ENCODE data around the gene TMED3. TPM values are rescaled to one million over a fixed set of nuclear protein-coding genes. Genes with fewer than 3 reads are reported as not detected.

TMED3 gene
- total and polyA plus RNA-seq, 2 donors from 2014 or later: 40.5 to 105 TPM

GRCh38 chr15:79337591-79337990 is 26.7 kb downstream of the TMED3 start:
- intact Hi-C loops (cut with DNase I): no loop called here
- FAIRE-seq (no peak), DNase-seq (no peak)
- H3K36me3 ChIP-seq (ENCODE audit: control insufficient read depth in 2 of 3, insufficient read depth in 3 of 3, low read length in 3 of 3): no peaks in the 10 kb centered on the region
- H3K27me3 ChIP-seq (ENCODE audit: control insufficient read depth, insufficient read depth, low read length): no peaks in the 10 kb centered on the region
- no peaks in the 10 kb centered on the region for H3K4me1 ChIP-seq (ENCODE audit: control insufficient read depth in 2 of 3, insufficient read depth in 2 of 3, low read depth in 1 of 3, low read length in 3 of 3)
- no peaks in the 10 kb centered on the region for H3K9me3 ChIP-seq (ENCODE audit: control insufficient read depth in 2 of 3, insufficient read depth in 1 of 3, low read length in 3 of 3)
- H3K27ac ChIP-seq (ENCODE audit: low read depth in 2 of 2, low read length in 2 of 2): no peak overlapping the region
- no peak overlapping the region for H3K9ac ChIP-seq (ENCODE audit: low read length in 3 of 3)
- TF ChIP-seq, protein P1, sequence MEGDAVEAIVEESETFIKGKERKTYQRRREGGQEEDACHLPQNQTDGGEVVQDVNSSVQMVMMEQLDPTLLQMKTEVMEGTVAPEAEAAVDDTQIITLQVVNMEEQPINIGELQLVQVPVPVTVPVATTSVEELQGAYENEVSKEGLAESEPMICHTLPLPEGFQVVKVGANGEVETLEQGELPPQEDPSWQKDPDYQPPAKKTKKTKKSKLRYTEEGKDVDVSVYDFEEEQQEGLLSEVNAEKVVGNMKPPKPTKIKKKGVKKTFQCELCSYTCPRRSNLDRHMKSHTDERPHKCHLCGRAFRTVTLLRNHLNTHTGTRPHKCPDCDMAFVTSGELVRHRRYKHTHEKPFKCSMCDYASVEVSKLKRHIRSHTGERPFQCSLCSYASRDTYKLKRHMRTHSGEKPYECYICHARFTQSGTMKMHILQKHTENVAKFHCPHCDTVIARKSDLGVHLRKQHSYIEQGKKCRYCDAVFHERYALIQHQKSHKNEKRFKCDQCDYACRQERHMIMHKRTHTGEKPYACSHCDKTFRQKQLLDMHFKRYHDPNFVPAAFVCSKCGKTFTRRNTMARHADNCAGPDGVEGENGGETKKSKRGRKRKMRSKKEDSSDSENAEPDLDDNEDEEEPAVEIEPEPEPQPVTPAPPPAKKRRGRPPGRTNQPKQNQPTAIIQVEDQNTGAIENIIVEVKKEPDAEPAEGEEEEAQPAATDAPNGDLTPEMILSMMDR (IDR thresholded peaks at IDR 0.05; ENCODE audit: borderline replicate concordance, extremely low read depth, insufficient read depth): no peak
- H3K4me3 ChIP-seq (ENCODE audit: low read length in 3 of 3): no peak overlapping the region

DNA sequence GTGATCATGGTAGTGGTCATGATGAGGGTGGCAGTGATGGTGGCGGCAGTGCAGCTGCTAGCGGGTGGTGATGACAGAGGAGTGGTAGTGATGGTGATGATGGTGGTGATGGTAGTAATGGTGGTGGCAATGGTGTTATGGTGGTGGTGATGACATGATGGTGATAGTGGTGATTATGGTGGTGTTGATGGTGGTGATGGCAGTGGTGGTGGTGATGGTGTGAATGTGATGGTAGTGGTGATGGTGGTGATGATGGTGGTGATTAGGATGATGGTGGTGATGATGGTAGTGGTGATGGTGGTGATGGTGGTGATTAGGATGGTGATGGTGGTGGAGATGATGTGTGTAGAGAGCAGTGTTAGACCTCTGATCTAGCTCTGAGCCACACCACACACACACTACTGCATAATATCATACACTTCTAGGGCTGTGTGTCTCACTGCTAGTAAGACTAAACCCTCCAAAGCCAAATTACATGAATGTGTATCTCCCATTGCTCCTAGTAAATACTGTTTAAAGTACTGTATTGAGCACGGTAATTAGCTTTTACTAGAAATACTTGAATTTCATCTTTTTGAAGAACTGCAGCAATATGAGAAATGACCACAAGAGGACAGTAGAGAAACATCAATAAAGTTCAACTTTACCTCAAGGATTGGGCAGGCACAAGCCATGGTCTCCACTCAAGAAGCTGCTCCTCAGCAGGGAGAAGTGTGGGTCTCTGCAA is 28.8 kb downstream of the TMED3 start:
- no peaks in the 10 kb centered on the region for H3K9me3 ChIP-seq (ENCODE audit: control insufficient read depth in 2 of 3, insufficient read depth in 1 of 3, low read length in 3 of 3)
- TF ChIP-seq, protein P1 (IDR thresholded peaks at IDR 0.05; ENCODE audit: borderline replicate concordance, extremely low read depth, insufficient read depth): peak; percentile 77
- no peaks in the 10 kb centered on the region for H3K27me3 ChIP-seq (ENCODE audit: control insufficient read depth, insufficient read depth, low read length)
- H3K27ac ChIP-seq (ENCODE audit: low read depth in 2 of 2, low read length in 2 of 2): no peak overlapping the region
- H3K9ac ChIP-seq (ENCODE audit: low read length in 3 of 3): no peak overlapping the region
- no peaks in the 10 kb centered on the region for H3K4me1 ChIP-seq (ENCODE audit: control insufficient read depth in 2 of 3, insufficient read depth in 2 of 3, low read depth in 1 of 3, low read length in 3 of 3)
- no peaks in the 10 kb centered on the region for H3K36me3 ChIP-seq (ENCODE audit: control insufficient read depth in 2 of 3, insufficient read depth in 3 of 3, low read length in 3 of 3)
- peak in 2 of 5 donors; percentile 47 to 61 for DNase-seq
- no peak overlapping the region for H3K4me3 ChIP-seq (ENCODE audit: low read length in 3 of 3)
- FAIRE-seq: no peak
- intact Hi-C loops (cut with DNase I): no loop called here

DNA sequence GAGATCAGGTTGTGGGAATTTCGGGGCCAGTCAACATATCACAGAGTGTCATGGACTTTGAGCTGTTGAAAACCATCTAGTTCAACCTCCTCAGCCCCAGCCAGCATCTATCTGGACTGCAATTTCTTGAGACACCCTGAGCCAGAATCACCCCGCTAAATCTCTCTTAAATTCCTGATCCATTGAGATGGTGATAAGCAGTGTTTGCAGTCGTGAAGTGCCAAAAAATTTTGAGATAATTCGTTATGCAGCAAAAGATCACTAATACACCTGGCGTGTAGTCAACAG is 29.3 kb downstream of the TMED3 start:
- DNase-seq: no peak
- TF ChIP-seq, protein P1 (IDR thresholded peaks at IDR 0.05; ENCODE audit: borderline replicate concordance, extremely low read depth, insufficient read depth): no peak
- H3K27ac ChIP-seq (ENCODE audit: low read depth in 2 of 2, low read length in 2 of 2): no peak overlapping the region
- no peaks in the 10 kb centered on the region for H3K27me3 ChIP-seq (ENCODE audit: control insufficient read depth, insufficient read depth, low read length)
- H3K4me1 ChIP-seq (ENCODE audit: control insufficient read depth in 2 of 3, insufficient read depth in 2 of 3, low read depth in 1 of 3, low read length in 3 of 3): no peaks in the 10 kb centered on the region
- intact Hi-C loops (cut with DNase I): no loop called here
- H3K9me3 ChIP-seq (ENCODE audit: control insufficient read depth in 2 of 3, insufficient read depth in 1 of 3, low read length in 3 of 3): no peaks in the 10 kb centered on the region
- H3K36me3 ChIP-seq (ENCODE audit: control insufficient read depth in 2 of 3, insufficient read depth in 3 of 3, low read length in 3 of 3): no peaks in the 10 kb centered on the region
- no peak overlapping the region for H3K4me3 ChIP-seq (ENCODE audit: low read length in 3 of 3)
- no peak overlapping the region for H3K9ac ChIP-seq (ENCODE audit: low read length in 3 of 3)
- FAIRE-seq: no peak

DNA sequence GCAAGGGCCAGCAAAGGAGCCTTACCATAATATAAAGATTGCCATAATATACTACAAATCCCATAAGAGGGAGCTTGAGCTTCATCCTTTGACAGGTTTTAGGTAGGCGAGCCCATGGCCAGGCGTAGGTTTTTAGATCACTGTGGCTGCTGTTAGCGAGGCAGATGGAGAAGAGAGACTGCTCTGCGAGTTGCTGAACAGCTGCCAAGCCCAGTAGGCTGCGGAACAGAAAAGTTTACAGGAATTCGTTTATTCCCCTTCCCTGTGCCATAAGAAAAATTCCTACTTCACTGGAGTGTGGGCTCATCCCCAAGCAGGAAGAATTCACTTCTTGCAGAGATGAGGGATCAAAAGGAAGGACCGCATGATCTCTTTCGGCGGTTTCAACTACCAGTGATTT is 30.5 kb downstream of the TMED3 start:
- TF ChIP-seq, protein P1 (IDR thresholded peaks at IDR 0.05; ENCODE audit: borderline replicate concordance, extremely low read depth, insufficient read depth): no peak
- Histone ChIP-seq H3K4me3 (ENCODE audit: low read length in 3 of 3) (no peak overlapping the region), H3K4me1 (ENCODE audit: control insufficient read depth in 2 of 3, insufficient read depth in 2 of 3, low read depth in 1 of 3, low read length in 3 of 3) (no peaks in the 10 kb centered on the region), H3K9me3 (ENCODE audit: control insufficient read depth in 2 of 3, insufficient read depth in 1 of 3, low read length in 3 of 3) (no peaks in the 10 kb centered on the region), H3K27ac (ENCODE audit: low read depth in 2 of 2, low read length in 2 of 2) (no peak overlapping the region), H3K9ac (ENCODE audit: low read length in 3 of 3) (no peak overlapping the region), H3K36me3 (ENCODE audit: control insufficient read depth in 2 of 3, insufficient read depth in 3 of 3, low read length in 3 of 3) (no peaks in the 10 kb centered on the region), H3K27me3 (ENCODE audit: control insufficient read depth, insufficient read depth, low read length) (no peaks in the 10 kb centered on the region)
- FAIRE-seq (no peak), DNase-seq (no peak)
- intact Hi-C loops (cut with DNase I): no loop called here

All from kidney (tissue), 14 donors.